Measurements from ENCODE around the gene KNG1. TPM values are rescaled to one million over a fixed set of nuclear protein-coding genes. Genes with fewer than 3 reads are reported as not detected.
A peak's percentile ranks its signal among the peaks of the same experiment; 100 is the strongest.
"Not testable (repeated sequence)": the region's sequence is repeated elsewhere in the genome, so short reads cannot be mapped to it uniquely, and the experiment has no call there.

KNG1 gene
- total RNA-seq, 2 experiments from 2014 or later, result not detected

- CTCF ChIA-PET, result no interaction called here
- ATAC-seq (no peak), DNase-seq (no peak)
- H3K27me3 Mint-ChIP-seq (ENCODE audit: low read depth), result peaks cover 25% of the 10 kb centered on the region
- no peaks in the 10 kb centered on the region for H3K36me3 Mint-ChIP-seq (ENCODE audit: low read depth)
- no peak overlapping the region for H3K4me3 Mint-ChIP-seq
- no peaks in the 10 kb centered on the region for H3K4me1 Mint-ChIP-seq (ENCODE audit: low read depth)
- POLR2A ChIA-PET, result no interaction called here
- no peak overlapping the region for H3K27ac Mint-ChIP-seq
- no peaks in the 10 kb centered on the region for H3K9me3 Mint-ChIP-seq (ENCODE audit: insufficient read depth)
Measured at GRCh38 chr3:186691676-186692075, 25.5 kb upstream of the KNG1 start.

- no peak for ATAC-seq
- H3K27me3 Mint-ChIP-seq (ENCODE audit: low read depth), result peaks cover 27% of the 10 kb centered on the region
Measured at GRCh38 chr3:186693843-186694242, 23.3 kb upstream of the KNG1 start.

GRCh38 chr3:186694288-186695032 lies 22.7 kb upstream of the KNG1 start:
- POLR2A ChIA-PET, result no interaction called here
- Mint-ChIP-seq H3K9me3 (ENCODE audit: insufficient read depth) (no peaks in the 10 kb centered on the region), H3K27me3 (ENCODE audit: low read depth) (peaks cover 27% of the 10 kb centered on the region), H3K36me3 (ENCODE audit: low read depth) (no peaks in the 10 kb centered on the region), H3K4me1 (ENCODE audit: low read depth) (no peaks in the 10 kb centered on the region), H3K4me3 (no peak overlapping the region), H3K27ac (no peak overlapping the region)
- CTCF ChIA-PET, result interaction anchor here (1.4 kb wide), 1 partner anchor 77 kb away, joined by 4 read pairs; no protein-coding TSS in a partner anchor
- no peak for ATAC-seq
- DNase-seq, result no peak

More at GRCh38 chr3:186693843-186694242, 23.3 kb upstream of the KNG1 start:
- ChIA-PET POLR2A (no interaction called here), CTCF (interaction anchor here (0.8 to 1.4 kb wide), 2 partner anchors 76 to 750 kb away, joined by 4 read pairs; no protein-coding TSS in a partner anchor)
- H3K9me3 Mint-ChIP-seq (ENCODE audit: insufficient read depth), result no peaks in the 10 kb centered on the region
- no peak overlapping the region for H3K4me3 Mint-ChIP-seq
- H3K4me1 Mint-ChIP-seq (ENCODE audit: low read depth), result no peaks in the 10 kb centered on the region
- H3K36me3 Mint-ChIP-seq (ENCODE audit: low read depth), result no peaks in the 10 kb centered on the region
- no peak for DNase-seq
- H3K27ac Mint-ChIP-seq, result no peak overlapping the region

- H3K27me3 Mint-ChIP-seq (ENCODE audit: low read depth), result peaks cover 30% of the 10 kb centered on the region
- H3K36me3 Mint-ChIP-seq (ENCODE audit: low read depth), result no peaks in the 10 kb centered on the region
- H3K4me1 Mint-ChIP-seq (ENCODE audit: low read depth), result no peaks in the 10 kb centered on the region
- POLR2A ChIA-PET, result no interaction called here
- DNase-seq, result no peak
- no peak for ATAC-seq
- no peak overlapping the region for H3K4me3 Mint-ChIP-seq
- CTCF ChIA-PET, result interaction anchor here (1.4 kb wide), 2 partner anchors 8 to 79 kb away, joined by 3 to 4 read pairs; no protein-coding TSS in a partner anchor
- no peaks in the 10 kb centered on the region for H3K9me3 Mint-ChIP-seq (ENCODE audit: insufficient read depth)
- H3K27ac Mint-ChIP-seq, result no peak overlapping the region
Measured at GRCh38 chr3:186696522-186696921, 20.6 kb upstream of the KNG1 start.

- ATAC-seq, result no peak
- POLR2A ChIA-PET, result no interaction called here
- DNase-seq, result no peak
- Mint-ChIP-seq H3K4me1 (ENCODE audit: low read depth) (no peaks in the 10 kb centered on the region), H3K36me3 (ENCODE audit: low read depth) (no peaks in the 10 kb centered on the region), H3K27ac (no peak overlapping the region), H3K27me3 (ENCODE audit: low read depth) (peaks cover 28% of the 10 kb centered on the region), H3K4me3 (no peak overlapping the region), H3K9me3 (ENCODE audit: insufficient read depth) (no peaks in the 10 kb centered on the region)
- CTCF ChIA-PET, result interaction anchor here (1.4 kb wide), 1 partner anchor 80 kb away, joined by 4 read pairs; no protein-coding TSS in a partner anchor
Measured at GRCh38 chr3:186697510-186697909, 19.6 kb upstream of the KNG1 start.

GRCh38 chr3:186700267-186700666 lies 16.9 kb upstream of the KNG1 start:
- H3K4me1 Mint-ChIP-seq (ENCODE audit: low read depth), result no peaks in the 10 kb centered on the region
- peaks cover 38% of the 10 kb centered on the region for H3K27me3 Mint-ChIP-seq (ENCODE audit: low read depth)
- H3K9me3 Mint-ChIP-seq (ENCODE audit: insufficient read depth), result no peaks in the 10 kb centered on the region
- H3K4me3 Mint-ChIP-seq, result no peak overlapping the region
- ATAC-seq (no peak), DNase-seq (no peak)
- H3K27ac Mint-ChIP-seq, result no peak overlapping the region
- POLR2A ChIA-PET, result no interaction called here
- H3K36me3 Mint-ChIP-seq (ENCODE audit: low read depth), result no peaks in the 10 kb centered on the region
- CTCF ChIA-PET, result no interaction called here

- H3K27ac Mint-ChIP-seq; ATAC-seq; DNase-seq; POLR2A ChIA-PET; H3K4me3 Mint-ChIP-seq; CTCF ChIA-PET; H3K9me3 Mint-ChIP-seq (ENCODE audit: insufficient read depth); H3K36me3 Mint-ChIP-seq (ENCODE audit: low read depth): not testable (repeated sequence)
- Mint-ChIP-seq H3K4me1 (ENCODE audit: low read depth) (peaks cover 12% of the 10 kb centered on the region), H3K27me3 (ENCODE audit: low read depth) (peaks cover 47% of the 10 kb centered on the region)
Measured at GRCh38 chr3:186702451-186702850, 14.7 kb upstream of the KNG1 start.

- POLR2A ChIA-PET, result no interaction called here
- Mint-ChIP-seq H3K4me1 (ENCODE audit: low read depth) (peaks cover 12% of the 10 kb centered on the region), H3K36me3 (ENCODE audit: low read depth) (no peaks in the 10 kb centered on the region), H3K4me3 (no peak overlapping the region), H3K9me3 (ENCODE audit: insufficient read depth) (no peaks in the 10 kb centered on the region), H3K27me3 (ENCODE audit: low read depth) (peaks cover 58% of the 10 kb centered on the region), H3K27ac (no peak overlapping the region)
- ATAC-seq (peak; percentile 99), DNase-seq (peak; percentile 76)
- CTCF ChIA-PET, result no interaction called here
Measured at GRCh38 chr3:186705882-186706780, 11.0 kb upstream of the KNG1 start.

- Mint-ChIP-seq H3K4me3 (no peak overlapping the region), H3K27me3 (ENCODE audit: low read depth) (peaks cover 53% of the 10 kb centered on the region), H3K27ac (no peak overlapping the region), H3K36me3 (ENCODE audit: low read depth) (no peaks in the 10 kb centered on the region), H3K9me3 (ENCODE audit: insufficient read depth) (no peaks in the 10 kb centered on the region), H3K4me1 (ENCODE audit: low read depth) (peaks cover 12% of the 10 kb centered on the region)
- no peak for ATAC-seq
- CTCF ChIA-PET, result interaction anchor here (1.2 kb wide), 1 partner anchor 95 kb away, joined by 3 read pairs; no protein-coding TSS in a partner anchor
- POLR2A ChIA-PET, result no interaction called here
- DNase-seq, result no peak
Measured at GRCh38 chr3:186708983-186709679, 8.0 kb upstream of the KNG1 start.

GRCh38 chr3:186710694-186711093 lies 6.5 kb upstream of the KNG1 start:
- CTCF ChIA-PET, result interaction anchor here (1.0 to 1.6 kb wide), 2 partner anchors 94 to 96 kb away, joined by 3 to 4 read pairs; no protein-coding TSS in a partner anchor
- H3K27ac Mint-ChIP-seq; H3K9me3 Mint-ChIP-seq (ENCODE audit: insufficient read depth); DNase-seq; POLR2A ChIA-PET; H3K4me3 Mint-ChIP-seq; H3K36me3 Mint-ChIP-seq (ENCODE audit: low read depth); ATAC-seq: not testable (repeated sequence)
- Mint-ChIP-seq H3K27me3 (ENCODE audit: low read depth) (peaks cover 50% of the 10 kb centered on the region), H3K4me1 (ENCODE audit: low read depth) (peaks cover 11% of the 10 kb centered on the region)

- Mint-ChIP-seq H3K27me3 (ENCODE audit: low read depth) (peaks cover 39% of the 10 kb centered on the region), H3K4me3 (no peak overlapping the region), H3K9me3 (ENCODE audit: insufficient read depth) (no peaks in the 10 kb centered on the region), H3K4me1 (ENCODE audit: low read depth) (no peaks in the 10 kb centered on the region), H3K27ac (no peak overlapping the region), H3K36me3 (ENCODE audit: low read depth) (no peaks in the 10 kb centered on the region)
- CTCF ChIA-PET, result no interaction called here
- POLR2A ChIA-PET, result no interaction called here
- DNase-seq, result no peak
- no peak for ATAC-seq
Measured at GRCh38 chr3:186713499-186713898, 3.7 kb upstream of the KNG1 start.

Measured in activated CD8-positive, alpha-beta T cell treated with anti-CD3 and anti-CD28 coated beads, Interleukin-2, amount 10 ng/mL, durations not matched to agents 7 days and 5 days (primary cell).